ENCODE data around the gene PRKCQ.

- TF ChIP-seq CTCF (IDR thresholded peaks at IDR 0.05; ENCODE audit: low read depth, low read length) (no peak), POLR2A (IDR thresholded peaks at IDR 0.05; ENCODE audit: extremely low read depth, insufficient read length) (no peak)
These were observed 5.4 kb downstream of the PRKCQ start for GRCh38 chr10:6574664-6575176.
